ENCODE data around the gene ADCY5. TPM values are rescaled to one million over a fixed set of nuclear protein-coding genes. Genes with fewer than 3 reads are reported as not detected.

The ADCY5 gene
- total RNA-seq, 1 experiment from 2014 or later = 1.4 TPM

GRCh38 chr3:123485551-123485950, 36.7 kb upstream of the ADCY5 start:
- in situ Hi-C loops (cut with HindIII; ENCODE audit: low pct_unique_long_range_greater_than_20kb, low sequenced_read_pairs) (no loop called here), intact Hi-C loops (cut with micrococcal nuclease; ENCODE audit: unreplicated experiment) (no loop called here)
- POLR2A ChIA-PET = no interaction called here
- no peak for TF ChIP-seq POLR2AphosphoS5 (IDR thresholded peaks at IDR 0.05; ENCODE audit: low read depth, low read length)
- no peak for TF ChIP-seq SIN3A (IDR thresholded peaks at IDR 0.05; ENCODE audit: borderline replicate concordance, insufficient read depth, low read depth, low read length)
- TF ChIP-seq CTCF (IDR thresholded peaks at IDR 0.05) = no peak
- no peak for TF ChIP-seq TCF7L2 (IDR thresholded peaks at IDR 0.05; ENCODE audit: low read depth, low read length)
- no peak for TF ChIP-seq REST (IDR thresholded peaks at IDR 0.05; ENCODE audit: insufficient read depth in 1 of 2, low read depth in 2 of 2, low read length in 1 of 2)
- Histone ChIP-seq H3K27me3 (ENCODE audit: control insufficient read depth, insufficient read depth, low read length) (no peaks in the 10 kb centered on the region), H3K9me3 (ENCODE audit: control insufficient read depth, insufficient read depth, low read depth, low read length) (no peaks in the 10 kb centered on the region), H3K4me3 (ENCODE audit: low read depth in 2 of 2, low read length in 2 of 2) (no peak overlapping the region), H3K27ac (ENCODE audit: low read length) (no peak overlapping the region), H3K4me1 (ENCODE audit: control insufficient read depth, insufficient read depth, low read length) (no peaks in the 10 kb centered on the region), H3K36me3 (ENCODE audit: control insufficient read depth, insufficient read depth, low read length) (no peaks in the 10 kb centered on the region)
- CTCF ChIA-PET = no interaction called here
- BruUV-seq (replicated peaks) = no TSS peak
- no peak for DNase-seq (ENCODE audit: low read depth, low spot score)
- no peak for ATAC-seq

GRCh38 chr3:123483146-123483545, 34.3 kb upstream of the ADCY5 start:
- H3K36me3 ChIP-seq (ENCODE audit: control insufficient read depth, insufficient read depth, low read length) = no peaks in the 10 kb centered on the region

More at GRCh38 chr3:123483146-123483545, 34.3 kb upstream of the ADCY5 start:
- Histone ChIP-seq H3K4me3 (ENCODE audit: low read depth in 2 of 2, low read length in 2 of 2) (no peak overlapping the region), H3K4me1 (ENCODE audit: control insufficient read depth, insufficient read depth, low read length) (no peaks in the 10 kb centered on the region), H3K9me3 (ENCODE audit: control insufficient read depth, insufficient read depth, low read depth, low read length) (no peaks in the 10 kb centered on the region), H3K27me3 (ENCODE audit: control insufficient read depth, insufficient read depth, low read length) (0 out of 2 replicates have a peak, but pooled peaks cover 3% of the 10 kb centered on the region), H3K27ac (ENCODE audit: low read length) (no peak overlapping the region)
- in situ Hi-C loops (cut with HindIII; ENCODE audit: low pct_unique_long_range_greater_than_20kb, low sequenced_read_pairs) (no loop called here), intact Hi-C loops (cut with micrococcal nuclease; ENCODE audit: unreplicated experiment) (no loop called here)
- ATAC-seq (no peak), DNase-seq (ENCODE audit: low read depth, low spot score) (no peak)
- BruUV-seq (replicated peaks) = no TSS peak
- CTCF ChIA-PET = no interaction called here
- POLR2A ChIA-PET = no interaction called here
- TF ChIP-seq SIN3A (IDR thresholded peaks at IDR 0.05; ENCODE audit: borderline replicate concordance, insufficient read depth, low read depth, low read length) (no peak), TCF7L2 (IDR thresholded peaks at IDR 0.05; ENCODE audit: low read depth, low read length) (no peak), POLR2AphosphoS5 (IDR thresholded peaks at IDR 0.05; ENCODE audit: low read depth, low read length) (no peak), REST (IDR thresholded peaks at IDR 0.05; ENCODE audit: insufficient read depth in 1 of 2, low read depth in 2 of 2, low read length in 1 of 2) (no peak), CTCF (IDR thresholded peaks at IDR 0.05) (no peak)

Data from Panc1 (cell line).